Medulla oblongata (tissue), 1 donor: ENCODE measurements around the gene CSNK1G2.

ENCODE experiments used
- DNase-seq: peaks from one replicate; pipeline ENCODE4 v3.0.0-alpha.2; 2015; ENCODE audit errors: extremely low spot score

The CSNK1G2 gene

DNA sequence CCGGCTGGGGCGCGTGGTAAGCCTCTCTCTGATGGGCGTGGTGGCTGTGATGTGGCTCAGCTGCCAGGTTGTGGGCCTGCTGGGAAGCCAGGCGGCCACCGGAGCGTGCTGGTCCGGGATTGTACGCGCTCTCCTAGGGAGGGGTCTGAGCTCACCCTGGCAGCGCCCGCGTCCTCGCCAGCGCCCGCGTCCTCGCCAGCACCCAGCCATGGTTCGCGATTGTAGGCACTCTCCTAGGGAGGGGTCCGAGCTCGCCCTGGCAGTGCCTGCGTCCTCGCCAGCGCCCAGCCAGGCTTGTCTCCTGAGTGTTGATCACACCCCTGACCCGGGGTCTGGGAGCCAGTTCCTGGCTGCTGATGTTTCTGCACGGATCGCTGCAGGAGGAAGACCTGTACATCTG lies 22.0 kb upstream of the CSNK1G2 start:
- DNase-seq = no peak

DNA sequence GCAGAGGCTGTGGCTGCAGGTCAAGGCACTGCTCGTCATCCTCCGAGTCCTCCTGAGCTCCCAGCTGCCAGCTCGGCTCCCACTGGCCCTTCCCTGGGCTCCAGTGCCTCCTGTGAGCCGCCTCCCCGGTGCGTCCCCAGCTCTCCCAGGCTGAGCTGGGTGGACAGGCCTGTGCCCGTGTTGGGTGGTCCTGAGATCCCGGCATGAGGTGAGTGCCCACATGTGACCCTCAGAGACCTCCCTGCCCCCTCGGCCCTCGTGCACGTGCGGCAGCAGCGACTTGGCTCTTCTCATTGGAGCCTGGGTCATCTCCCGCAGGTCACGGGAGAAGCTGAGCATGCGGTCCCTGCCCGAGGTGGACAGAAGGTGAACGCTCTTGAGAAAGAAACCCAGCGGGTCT lies 20.3 kb upstream of the CSNK1G2 start:
- no peak for DNase-seq

DNA sequence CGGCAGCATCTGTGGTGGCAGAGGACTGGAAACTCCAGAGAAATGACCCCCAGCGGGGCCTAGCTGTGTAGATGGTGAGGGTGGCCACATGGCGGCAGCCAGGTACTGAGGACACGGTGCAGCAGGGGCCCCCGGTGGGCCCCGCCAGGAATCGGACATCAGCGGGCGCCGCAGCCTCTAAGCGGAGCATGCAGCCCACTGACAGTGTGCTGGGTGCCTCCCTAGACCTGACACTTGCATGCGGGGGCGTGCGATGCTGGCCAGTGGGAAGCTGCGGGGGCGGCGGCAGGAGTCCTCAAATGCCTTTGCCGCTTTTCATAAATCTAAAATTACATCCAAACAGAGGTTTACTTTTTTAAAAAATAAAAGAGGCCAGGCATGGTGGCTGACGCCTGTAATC lies 19.6 kb upstream of the CSNK1G2 start:
- DNase-seq = no peak

DNA sequence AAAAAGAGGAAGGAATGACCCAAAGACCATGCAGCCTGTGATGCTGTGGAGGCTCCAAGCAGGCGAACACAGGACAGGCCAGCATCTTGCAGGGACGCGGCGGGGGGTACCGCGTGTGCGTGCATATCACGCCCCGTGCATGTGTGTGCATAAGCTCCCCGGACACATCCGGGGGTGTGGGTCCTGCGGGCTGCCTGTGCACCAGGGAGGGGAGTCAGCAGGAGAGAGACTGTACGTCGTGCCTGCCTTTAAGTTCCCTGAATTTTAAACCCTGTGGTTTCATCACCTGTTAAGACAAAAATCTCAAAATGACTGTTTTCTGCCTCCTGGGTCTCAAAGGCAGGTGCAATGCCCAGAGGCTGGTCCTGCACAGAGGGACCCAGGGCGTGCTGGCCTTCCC lies 19.1 kb upstream of the CSNK1G2 start:
- no peak for DNase-seq

DNA sequence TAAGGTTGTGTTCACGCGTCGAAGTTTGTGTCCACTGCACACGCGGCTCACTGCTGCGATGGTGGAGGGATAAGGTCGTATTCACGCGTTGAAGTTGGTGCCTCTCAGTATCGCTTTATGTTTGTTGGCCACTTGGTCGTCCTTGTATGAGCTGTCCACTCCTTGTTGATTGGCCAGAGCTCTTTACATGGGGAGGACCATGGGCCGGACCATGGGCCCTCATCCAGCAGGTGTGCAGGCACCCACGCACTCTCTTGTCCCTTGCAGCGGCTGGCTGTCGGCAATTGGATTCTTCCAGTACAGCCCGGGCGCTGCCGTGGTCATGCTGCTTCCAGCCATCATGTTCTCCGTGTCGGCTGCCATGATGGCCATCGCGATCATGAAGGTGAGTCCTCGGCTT lies 18.2 kb upstream of the CSNK1G2 start:
- DNase-seq = no peak

DNA sequence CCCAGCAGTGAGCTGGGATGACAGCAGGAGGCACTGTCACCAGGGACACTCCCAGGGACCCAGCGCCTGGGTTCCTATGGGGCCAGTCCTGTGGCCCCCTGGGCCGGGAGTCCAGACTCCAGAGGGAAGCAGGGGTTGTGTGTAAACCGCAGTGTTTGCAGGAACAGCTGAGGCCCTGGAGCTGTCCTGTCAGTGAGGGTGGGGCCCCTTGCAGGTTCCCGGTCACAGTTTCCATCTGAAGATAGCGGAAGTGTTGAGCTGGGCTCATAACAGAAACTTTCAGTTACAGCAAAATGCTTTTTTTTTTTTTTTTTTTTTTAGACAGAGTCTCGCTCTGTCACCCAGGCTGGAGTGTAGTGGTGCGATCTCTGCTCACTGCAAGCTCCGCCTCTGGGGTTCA lies 17.7 kb upstream of the CSNK1G2 start:
- no peak for DNase-seq

DNA sequence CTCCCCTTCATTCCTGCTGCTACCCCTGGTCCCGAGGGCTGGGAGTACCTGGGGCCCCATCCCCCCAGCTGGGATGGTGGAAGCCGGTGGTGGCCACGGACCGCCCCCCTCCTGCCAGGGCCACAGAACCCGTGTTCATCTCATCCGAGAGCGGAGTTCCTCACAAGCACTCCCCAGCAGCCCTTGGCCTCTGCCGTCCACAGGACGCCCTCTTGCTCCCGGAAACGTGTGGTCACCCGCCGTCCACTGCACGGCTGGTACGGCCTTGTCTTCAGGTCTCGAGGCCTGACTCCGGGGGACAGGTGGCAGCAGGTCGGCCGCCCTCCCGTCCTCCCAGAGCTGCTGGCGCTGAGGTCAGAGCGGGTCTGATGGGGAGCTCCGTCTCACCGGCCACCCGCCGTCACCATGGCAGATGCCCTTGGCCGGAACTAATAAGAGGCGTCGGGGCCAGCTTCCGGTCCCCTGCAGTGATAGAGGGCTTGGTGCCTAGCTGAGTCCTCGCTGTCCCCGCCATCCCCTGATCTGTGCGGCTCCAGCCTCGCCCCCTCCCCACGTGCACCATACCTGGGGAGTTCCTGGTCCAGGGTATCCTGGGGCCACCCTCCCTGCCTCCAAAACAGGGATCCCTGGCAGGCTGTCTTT lies 16.5 kb upstream of the CSNK1G2 start:
- DNase-seq = no peak

DNA sequence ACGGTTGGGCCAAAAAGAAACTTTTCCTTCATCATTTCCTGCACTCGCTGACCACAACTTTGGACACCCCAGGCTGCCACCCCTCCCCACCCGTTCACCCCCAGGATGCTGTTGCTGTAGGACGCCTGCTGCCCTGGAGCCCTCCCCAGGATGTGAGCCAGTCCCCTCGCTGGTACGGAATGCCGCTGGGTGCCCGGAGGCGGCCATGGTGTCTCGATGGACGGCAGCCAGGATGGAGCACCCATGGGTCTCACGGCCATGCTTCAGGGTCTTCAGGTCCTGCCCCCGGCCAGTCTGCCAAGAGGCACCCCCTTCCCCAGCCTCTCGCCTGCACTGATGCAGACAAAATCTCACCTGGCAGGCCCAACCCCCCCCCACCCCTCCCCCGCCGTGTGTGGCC lies 15.4 kb upstream of the CSNK1G2 start:
- DNase-seq = no peak

DNA sequence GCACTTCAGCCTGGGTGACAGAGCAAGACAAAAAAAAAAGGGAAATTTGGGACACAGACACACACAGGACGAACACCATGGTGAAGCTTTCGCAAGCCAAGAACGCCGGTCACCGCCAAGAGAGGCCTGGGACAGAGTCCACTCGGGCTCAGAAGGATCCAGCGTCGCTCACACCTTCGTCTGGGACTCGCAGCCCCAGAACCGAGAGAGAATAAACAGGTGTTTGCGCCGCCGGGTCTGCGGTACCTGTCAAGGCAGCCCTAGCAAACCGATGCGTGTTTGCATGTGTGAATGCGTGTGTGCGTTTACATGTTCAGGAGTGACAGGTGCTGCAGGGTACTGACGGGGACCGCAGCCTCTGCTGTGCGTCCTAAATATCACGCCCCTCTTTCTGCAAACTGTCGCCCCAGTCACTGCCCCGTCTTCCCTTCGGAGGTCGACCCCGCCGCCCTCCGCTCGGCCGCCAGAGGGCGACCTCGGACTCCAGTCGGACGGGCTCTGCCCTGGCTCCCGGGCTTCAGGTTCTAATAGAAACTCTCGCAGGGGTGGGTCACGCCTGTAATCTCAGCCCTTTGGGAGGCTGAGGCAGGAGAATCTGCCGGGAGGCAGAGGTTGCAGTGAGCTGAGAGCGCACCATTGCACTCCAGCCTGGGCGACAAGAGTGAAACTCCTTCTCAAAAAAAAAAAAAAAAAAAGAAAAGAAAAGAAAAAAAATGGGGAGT lies 11.8 kb upstream of the CSNK1G2 start:
- peak; percentile 81 for DNase-seq

DNA sequence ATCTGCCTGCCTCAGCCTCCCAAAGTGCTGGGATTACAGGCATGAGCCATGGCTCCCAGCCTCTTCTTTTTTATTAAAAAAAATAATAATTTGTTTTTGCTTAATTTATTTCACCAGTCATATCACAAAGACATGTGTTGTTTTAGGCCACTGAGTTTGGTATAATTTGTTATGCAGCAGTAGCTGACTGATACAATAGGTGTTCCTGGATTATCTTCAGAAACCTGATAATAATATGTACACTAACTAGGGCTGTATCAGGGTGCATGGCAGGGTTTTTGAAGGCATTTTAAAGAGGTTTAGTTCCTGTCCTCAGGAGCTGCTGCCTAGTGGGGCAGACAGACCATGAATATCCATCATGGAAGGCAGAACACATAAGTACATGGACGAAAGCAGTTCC lies 9.5 kb upstream of the CSNK1G2 start:
- no peak for DNase-seq

DNA sequence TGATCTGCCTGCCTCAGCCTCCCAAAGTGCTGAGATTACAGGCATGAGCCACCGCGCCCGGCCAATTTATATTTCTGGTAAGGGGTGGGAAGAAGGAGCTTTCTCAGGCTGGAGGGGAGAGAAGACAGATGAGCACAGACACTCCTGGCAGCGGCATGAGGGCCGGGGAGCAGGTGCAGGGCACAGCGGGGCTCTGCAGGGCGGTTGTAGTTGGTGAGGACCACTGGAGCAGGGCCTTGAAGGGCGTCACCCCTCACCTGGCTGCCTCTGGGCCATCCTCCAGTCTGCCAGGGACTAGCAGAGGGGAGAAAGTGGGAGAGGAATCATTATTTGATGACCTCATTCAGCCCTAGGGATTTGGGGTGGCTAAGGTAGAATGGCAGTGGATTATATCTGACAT lies 8.6 kb upstream of the CSNK1G2 start:
- DNase-seq = no peak

DNA sequence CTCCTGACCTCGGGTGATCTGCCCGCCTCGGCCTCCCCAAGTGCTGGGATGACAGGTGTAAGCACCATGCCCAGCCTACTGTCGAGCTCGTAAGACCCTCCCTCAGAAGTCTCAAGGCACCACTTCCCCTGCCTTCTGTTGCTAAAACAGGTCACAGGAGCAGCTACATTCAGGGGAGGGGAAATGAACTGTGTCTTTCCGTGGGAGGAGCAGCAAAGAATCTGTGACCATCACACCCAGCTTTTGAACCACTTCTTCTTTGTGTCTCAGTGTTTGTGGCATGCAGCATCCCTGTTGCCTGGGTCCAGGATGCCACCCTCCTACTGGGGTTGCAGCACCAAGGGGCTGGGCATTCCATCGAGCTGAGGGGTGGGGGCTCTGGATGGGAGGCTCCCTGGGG lies 7.7 kb upstream of the CSNK1G2 start:
- DNase-seq = no peak

DNA sequence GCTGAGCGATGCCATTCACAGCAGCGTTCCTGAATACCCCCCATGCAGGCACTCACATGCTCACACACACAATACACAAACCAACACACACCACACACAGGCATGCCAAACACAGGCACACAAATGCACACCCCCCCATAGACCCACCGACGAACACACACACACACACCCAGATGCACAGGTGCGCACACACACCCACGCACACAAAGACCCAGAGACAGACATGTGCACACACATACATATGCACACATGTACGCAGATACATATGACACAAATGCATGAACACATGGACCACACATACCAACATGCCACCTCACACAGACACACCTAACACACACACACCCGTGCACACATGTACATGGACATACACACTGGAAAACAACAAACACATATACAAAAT lies 7.0 kb upstream of the CSNK1G2 start:
- DNase-seq = no peak

DNA sequence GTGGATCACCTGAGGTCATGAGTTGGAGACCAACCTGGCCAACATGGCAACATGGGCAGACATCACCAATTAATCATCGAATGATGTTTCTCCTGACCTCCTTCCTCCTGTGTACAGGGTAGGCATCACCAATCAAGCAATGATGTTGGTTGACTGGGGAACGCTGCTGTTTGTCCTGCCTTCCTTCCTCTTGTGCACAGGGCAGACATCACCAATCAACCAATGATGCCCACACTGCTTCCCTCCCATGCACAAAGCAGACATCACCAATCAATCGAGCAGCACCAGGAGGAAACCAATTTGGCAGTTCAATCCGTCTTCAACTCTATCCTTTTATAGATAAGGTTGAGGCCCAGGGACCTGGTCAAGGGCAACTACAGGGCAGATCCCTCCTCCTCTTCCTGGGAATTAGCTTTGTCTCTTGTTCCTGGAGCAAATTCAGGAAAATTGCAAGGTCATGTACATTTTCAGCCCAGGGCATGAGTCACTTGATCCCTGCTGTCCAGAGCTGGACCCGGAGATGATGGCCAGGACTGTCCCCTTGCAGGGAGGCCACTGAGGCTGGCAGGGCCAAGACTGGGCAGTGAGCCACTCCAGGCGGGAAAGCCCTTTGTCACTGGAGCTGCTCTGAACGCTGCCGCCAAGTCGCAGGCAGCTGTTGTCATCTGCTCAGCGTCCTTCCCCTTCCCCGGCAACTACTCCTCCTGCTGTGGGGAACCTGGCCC lies 5.3 kb upstream of the CSNK1G2 start:
- DNase-seq = peak; percentile 72

DNA sequence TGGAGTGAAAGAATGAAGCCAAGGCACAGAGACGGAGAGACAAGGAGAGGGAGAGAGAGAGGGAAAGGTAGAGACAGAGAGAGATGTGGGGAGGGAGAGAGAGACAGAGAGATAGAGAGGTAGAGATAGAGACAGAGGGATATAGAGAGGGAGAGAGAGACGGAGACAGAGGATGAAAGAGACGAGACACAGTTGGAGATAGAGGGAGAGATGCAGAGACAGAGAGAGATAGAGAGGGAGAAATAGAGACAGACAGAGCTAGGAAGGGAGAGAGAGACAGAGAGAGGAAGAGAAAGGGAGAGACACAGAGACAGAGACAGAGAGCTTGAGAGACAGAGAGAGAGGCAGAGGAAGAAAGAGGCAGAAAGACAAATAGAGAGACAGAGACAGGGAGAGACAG lies 4.5 kb upstream of the CSNK1G2 start:
- DNase-seq = no peak

DNA sequence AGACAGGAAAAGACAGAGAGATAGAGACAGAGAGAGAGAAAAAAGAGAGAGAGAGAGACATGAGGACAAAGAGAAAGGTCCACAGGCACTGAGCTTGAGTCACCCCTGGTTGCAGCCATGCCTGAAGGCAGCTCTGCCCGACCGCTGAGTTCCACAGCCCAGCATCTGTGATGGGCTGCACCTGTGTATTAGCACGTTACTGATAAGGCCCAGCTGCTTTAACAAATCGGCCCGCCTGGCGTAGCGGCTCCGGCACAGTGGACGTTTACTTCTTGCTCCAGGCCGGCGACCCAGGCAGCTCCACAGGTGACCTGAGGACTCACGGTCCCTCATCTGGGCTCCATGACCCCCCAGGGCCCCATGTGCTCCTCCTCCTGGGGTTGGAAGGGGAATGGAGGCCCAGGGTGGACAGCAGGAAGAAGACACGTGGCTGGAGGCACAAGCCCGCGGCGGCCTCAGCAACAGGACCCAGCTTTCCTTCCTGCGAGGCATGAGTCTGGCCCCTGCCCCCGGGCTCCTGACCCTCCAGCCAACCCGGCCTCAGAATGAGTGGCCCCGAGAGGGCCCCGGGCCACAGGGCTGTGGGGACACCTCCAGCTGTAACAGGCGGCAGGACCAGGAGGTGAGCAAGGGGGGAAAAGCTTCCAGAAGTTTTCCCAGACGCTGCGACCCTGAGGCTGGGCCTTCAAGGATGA lies 3.9 kb upstream of the CSNK1G2 start:
- no peak for DNase-seq

DNA sequence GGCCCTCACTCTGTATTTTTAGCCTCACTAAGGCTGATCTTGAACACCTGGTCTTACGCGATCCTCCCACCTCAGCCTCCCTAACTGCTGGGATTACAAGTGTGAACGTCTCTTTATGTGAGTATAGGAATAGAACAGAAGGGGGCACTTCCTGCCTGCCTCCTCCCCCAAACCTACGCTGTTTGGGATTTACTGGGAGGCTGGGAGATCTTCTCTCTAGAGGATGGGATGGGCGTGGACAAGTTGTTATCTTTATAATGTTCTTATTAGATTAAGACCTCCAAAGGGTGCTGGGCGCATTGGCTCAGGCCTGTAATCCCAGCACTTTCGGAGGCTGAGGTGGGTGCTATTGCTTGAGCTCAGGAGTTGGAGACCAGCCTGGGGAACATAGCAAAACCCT lies 2.9 kb upstream of the CSNK1G2 start:
- DNase-seq = no peak

DNA sequence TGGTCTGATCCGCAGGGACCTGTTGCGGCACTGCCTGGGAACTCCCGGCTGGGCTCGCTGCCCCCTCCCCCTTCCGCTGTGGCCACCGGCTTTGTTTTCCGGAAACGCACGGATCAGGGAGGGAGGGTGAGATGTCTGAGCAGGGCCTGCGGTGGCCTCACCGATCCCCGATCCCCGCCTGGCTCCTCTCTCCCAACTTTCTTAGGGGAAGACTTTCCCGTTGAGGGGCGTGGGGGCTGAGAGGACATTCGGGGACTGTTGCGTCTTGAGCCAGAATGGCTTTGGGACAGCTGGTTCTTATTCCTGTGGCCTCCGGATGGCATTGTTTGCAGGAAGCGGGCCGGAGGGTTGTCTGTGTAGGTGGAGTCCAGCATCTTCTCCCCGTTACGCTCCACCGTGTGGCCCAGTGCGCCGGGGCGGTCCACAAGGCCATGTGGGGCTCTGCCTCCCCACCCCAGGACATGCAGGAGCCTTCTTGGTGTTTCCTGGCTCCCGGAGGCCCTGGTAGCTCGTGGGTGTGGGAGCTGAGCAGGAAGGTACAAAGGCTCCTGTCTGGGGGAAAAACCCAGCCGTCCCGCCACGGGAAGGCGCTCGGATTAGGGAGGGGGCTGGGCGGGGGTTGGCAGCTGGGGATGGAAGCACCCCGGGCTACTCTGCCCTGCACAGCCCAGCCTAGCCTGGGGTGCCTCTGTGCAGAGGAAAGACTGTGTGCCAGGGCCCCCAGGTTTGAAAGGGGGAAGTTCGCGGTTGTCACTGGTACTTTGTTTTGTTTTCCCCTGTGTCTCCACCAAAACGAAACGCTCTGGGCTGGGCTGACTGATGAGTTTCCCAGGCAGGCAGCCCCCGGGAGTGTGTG lies 1.3 kb downstream of the CSNK1G2 start:
- DNase-seq = peak; percentile 64

DNA sequence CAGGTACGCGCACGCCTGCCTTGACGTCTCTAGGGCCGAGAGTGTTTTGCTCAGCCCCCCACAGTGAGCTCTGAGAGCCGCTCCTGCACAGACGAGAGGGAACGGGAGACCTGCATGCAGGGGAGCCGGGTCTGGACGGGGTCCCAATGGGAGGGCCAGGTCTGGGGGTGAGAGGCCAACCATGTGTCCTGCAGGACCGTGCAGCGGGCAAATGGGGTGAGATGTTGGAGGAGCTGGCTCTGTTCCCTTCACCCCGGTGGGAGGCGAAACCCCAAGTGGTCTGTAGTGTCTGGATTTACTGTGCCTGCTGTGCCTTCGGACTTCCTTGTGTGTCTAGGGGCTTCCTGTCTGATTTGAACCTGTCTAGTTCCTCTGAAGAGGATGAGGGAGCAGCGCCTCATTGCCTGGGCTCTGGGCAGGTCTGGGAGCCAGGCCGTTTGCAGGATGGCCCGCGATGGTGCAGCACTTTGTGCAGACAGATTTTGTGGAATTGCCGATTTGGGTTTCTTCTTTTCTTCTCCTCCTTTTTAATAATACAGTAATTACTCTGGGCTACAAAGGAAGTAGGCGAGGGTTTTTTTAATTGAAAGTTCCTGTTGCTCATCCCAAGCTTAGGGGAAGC lies 2.1 kb downstream of the CSNK1G2 start:
- no peak for DNase-seq

DNA sequence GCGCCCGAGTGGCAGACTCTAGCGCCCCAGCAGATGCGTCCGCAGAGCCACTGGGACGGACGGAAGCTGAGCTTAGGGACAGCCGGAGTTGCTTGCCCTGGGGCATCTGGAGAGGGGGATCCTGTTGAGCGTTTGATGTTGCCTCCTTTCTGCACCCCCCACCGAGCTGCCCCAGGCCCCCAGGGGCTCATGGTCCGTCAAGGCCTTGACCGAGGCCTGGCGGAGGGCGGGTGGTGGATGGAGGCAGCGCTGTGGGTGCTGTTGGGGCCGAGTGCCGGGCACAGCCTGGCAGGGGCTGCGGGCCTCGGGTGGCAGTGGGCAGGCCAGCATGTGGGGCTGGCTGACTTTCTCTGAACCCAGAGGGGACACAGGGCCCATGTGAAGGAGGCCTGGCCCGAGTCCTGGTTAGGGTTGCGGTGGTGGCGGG lies 2.7 kb downstream of the CSNK1G2 start:
- no peak for DNase-seq
